Activated CD4-positive, CD25-positive, alpha-beta regulatory T cell treated with anti-CD3 and anti-CD28 coated beads, Interleukin-2, amount 50 U/mL, for 72 hours (primary cell): ENCODE measurements around the gene EXOC2.
A peak's percentile ranks its signal among the peaks of the same experiment; 100 is the strongest.

Source experiments
- DNase-seq: peaks from one replicate; pipeline ENCODE4 v3.0.0; 2021

Gene EXOC2

GRCh38 chr6:692858-693722 is at the start of gene EXOC2:
TSS of gene EXOC2 (minus strand) at chr6:693139. CDS start at chr6:637818, 55,321 bp downstream.
- peak; percentile 91 for DNase-seq

- no peak for DNase-seq
These were observed 48.7 kb upstream of the EXOC2 start for GRCh38 chr6:741410-742339.

- no peak for DNase-seq
These were observed 43.9 kb upstream of the EXOC2 start for GRCh38 chr6:736657-737446.

GRCh38 chr6:733431-734219 is 40.7 kb upstream of the EXOC2 start:
- no peak for DNase-seq

GRCh38 chr6:731924-732323 is 39.0 kb upstream of the EXOC2 start:
- DNase-seq = no peak

GRCh38 chr6:729606-730320 is 36.8 kb upstream of the EXOC2 start:
- no peak for DNase-seq

- no peak for DNase-seq
These were observed 34.9 kb upstream of the EXOC2 start for GRCh38 chr6:727856-728255.

- DNase-seq = no peak
These were observed 30.6 kb upstream of the EXOC2 start for GRCh38 chr6:723540-723939.

GRCh38 chr6:722608-723007 is 29.7 kb upstream of the EXOC2 start:
- no peak for DNase-seq

GRCh38 chr6:722077-722524 is 29.2 kb upstream of the EXOC2 start:
- peak; percentile 75 for DNase-seq

GRCh38 chr6:718345-718744 is 25.4 kb upstream of the EXOC2 start:
- no peak for DNase-seq

GRCh38 chr6:717135-717534 is 24.2 kb upstream of the EXOC2 start:
- DNase-seq = no peak

- DNase-seq = no peak
These were observed 23.0 kb upstream of the EXOC2 start for GRCh38 chr6:715709-716491.

- DNase-seq = no peak
These were observed 21.2 kb upstream of the EXOC2 start for GRCh38 chr6:714100-714499.

GRCh38 chr6:713351-713750 is 20.4 kb upstream of the EXOC2 start:
- DNase-seq = no peak

- DNase-seq = no peak
These were observed 19.9 kb upstream of the EXOC2 start for GRCh38 chr6:712805-713204.

GRCh38 chr6:711925-712324 is 19.0 kb upstream of the EXOC2 start:
- no peak for DNase-seq

- peak; percentile 67 for DNase-seq
These were observed 17.9 kb upstream of the EXOC2 start for GRCh38 chr6:710601-711571.

- DNase-seq = no peak
These were observed 16.6 kb upstream of the EXOC2 start for GRCh38 chr6:709471-710056.
